ENCODE results near the gene GRK1. TPM values are rescaled to one million over a fixed set of nuclear protein-coding genes. Genes with fewer than 3 reads are reported as not detected.
A peak's percentile ranks its signal among the peaks of the same experiment; 100 is the strongest.

The GRK1 gene
- total and polyA plus RNA-seq, 2 experiments from 2014 or later = not detected

- H3F3A ChIP-seq (ENCODE audit: insufficient read depth) = 0 out of 2 replicates have a peak, but pooled peaks cover 11% of the 10 kb centered on the region
- DNase-seq = no peak
- H3K4me2 ChIP-seq (ENCODE audit: unreplicated experiment) = no peak overlapping the region
- TF ChIP-seq EZH2 (IDR thresholded peaks at IDR 0.05; ENCODE audit: insufficient read depth, poor library complexity, severe bottlenecking) (no peak), EZH2phosphoT487 (IDR thresholded peaks at IDR 0.05; ENCODE audit: insufficient read depth, low read depth) (no peak)
- no peaks in the 10 kb centered on the region for H3K36me3 ChIP-seq (ENCODE audit: low read depth)
- H4K20me1 ChIP-seq (ENCODE audit: insufficient read depth) = no peaks in the 10 kb centered on the region
- WGBS, 2 experiments (ENCODE audit: low coverage in 1 of 2, low lambda C conversion rate in 2 of 2, missing lambda C conversion rate in 2 of 2) = 81 to 85% methylated on average over 22 to 28 of the region's 28 CpGs
- no peaks in the 10 kb centered on the region; the same call in 1 of the 2 replicates for H3K4me1 ChIP-seq (ENCODE audit: insufficient read depth)
- no peak overlapping the region for H3K27ac ChIP-seq
- H3K9ac ChIP-seq = no peak overlapping the region
- no peak overlapping the region for H2AFZ ChIP-seq
- 0 out of 2 replicates have a peak, but pooled peaks cover 3% of the 10 kb centered on the region for H3K27me3 ChIP-seq (replicated peaks; ENCODE audit: insufficient read depth)
- in situ Hi-C loops (cut with MboI) = no loop called here
- H3K9me2 ChIP-seq (ENCODE audit: insufficient read depth) = no peaks in the 10 kb centered on the region
- H3K79me2 ChIP-seq (ENCODE audit: insufficient read depth) = no peaks in the 10 kb centered on the region
- H3K4me3 ChIP-seq = no peak overlapping the region
- no peaks in the 10 kb centered on the region for H3K9me3 ChIP-seq (ENCODE audit: low read depth)
Observed at GRCh38 chr13:113775451-113776145, 108.6 kb downstream of the GRK1 start.

- H3K9me3 ChIP-seq (ENCODE audit: low read depth) = no peaks in the 10 kb centered on the region
- H4K20me1 ChIP-seq (ENCODE audit: insufficient read depth) = no peaks in the 10 kb centered on the region
- no peak overlapping the region for H3K4me3 ChIP-seq
- TF ChIP-seq EZH2 (IDR thresholded peaks at IDR 0.05; ENCODE audit: insufficient read depth, poor library complexity, severe bottlenecking) (no peak), EZH2phosphoT487 (IDR thresholded peaks at IDR 0.05; ENCODE audit: insufficient read depth, low read depth) (no peak)
- H3K27me3 ChIP-seq (replicated peaks; ENCODE audit: insufficient read depth) = 0 out of 2 replicates have a peak, but pooled peaks cover 3% of the 10 kb centered on the region
- no peak overlapping the region for H3K9ac ChIP-seq
- no peak overlapping the region for H3K4me2 ChIP-seq (ENCODE audit: unreplicated experiment)
- no peaks in the 10 kb centered on the region for H3K36me3 ChIP-seq (ENCODE audit: low read depth)
- H3K9me2 ChIP-seq (ENCODE audit: insufficient read depth) = no peaks in the 10 kb centered on the region
- 0 out of 2 replicates have a peak, but pooled peaks cover 11% of the 10 kb centered on the region for H3F3A ChIP-seq (ENCODE audit: insufficient read depth)
- H3K79me2 ChIP-seq (ENCODE audit: insufficient read depth) = no peaks in the 10 kb centered on the region
- WGBS, 2 experiments (ENCODE audit: low coverage in 1 of 2, low lambda C conversion rate in 2 of 2, missing lambda C conversion rate in 2 of 2) = 70 to 74% methylated on average over 35 of the region's 35 CpGs
- no peaks in the 10 kb centered on the region; the same call in 1 of the 2 replicates for H3K4me1 ChIP-seq (ENCODE audit: insufficient read depth)
- H2AFZ ChIP-seq = no peak overlapping the region
- H3K27ac ChIP-seq = no peak overlapping the region
- DNase-seq = no peak
- in situ Hi-C loops (cut with MboI) = no loop called here
Observed at GRCh38 chr13:113776231-113777125, 109.5 kb downstream of the GRK1 start.

- Histone ChIP-seq H3K27ac (no peak overlapping the region), H4K20me1 (ENCODE audit: insufficient read depth) (no peaks in the 10 kb centered on the region), H3K27me3 (replicated peaks; ENCODE audit: insufficient read depth) (0 out of 2 replicates have a peak, but pooled peaks cover 3% of the 10 kb centered on the region), H3K9ac (no peak overlapping the region), H3K9me3 (ENCODE audit: low read depth) (no peaks in the 10 kb centered on the region), H3K4me1 (ENCODE audit: insufficient read depth) (no peaks in the 10 kb centered on the region; the same call in 1 of the 2 replicates), H2AFZ (no peak overlapping the region), H3K4me2 (ENCODE audit: unreplicated experiment) (no peak overlapping the region), H3K36me3 (ENCODE audit: low read depth) (no peaks in the 10 kb centered on the region), H3K9me2 (ENCODE audit: insufficient read depth) (no peaks in the 10 kb centered on the region), H3F3A (ENCODE audit: insufficient read depth) (0 out of 2 replicates have a peak, but pooled peaks cover 5% of the 10 kb centered on the region), H3K79me2 (ENCODE audit: insufficient read depth) (no peaks in the 10 kb centered on the region), H3K4me3 (no peak overlapping the region)
- DNase-seq = peak; percentile 52
- TF ChIP-seq EZH2 (IDR thresholded peaks at IDR 0.05; ENCODE audit: insufficient read depth, poor library complexity, severe bottlenecking) (no peak), EZH2phosphoT487 (IDR thresholded peaks at IDR 0.05; ENCODE audit: insufficient read depth, low read depth) (no peak)
- 35 to 43% methylated on average over 29 of the region's 29 CpGs for WGBS, 2 experiments (ENCODE audit: low coverage in 1 of 2, low lambda C conversion rate in 2 of 2, missing lambda C conversion rate in 2 of 2)
- in situ Hi-C loops (cut with MboI) = no loop called here
Observed at GRCh38 chr13:113777311-113778260, 110.6 kb downstream of the GRK1 start.
